Neuronal stem cell (in vitro differentiated cells): Measurements from ENCODE around the gene KCNS3.

Experiments
- DNase-seq: peaks from one replicate; pipeline ENCODE4 v3.0.0-alpha.2; 2013; ENCODE audit warnings: low spot score
- H2AFZ ChIP-seq: one replicate; pipeline ENCODE4 v1.6.1; 2013; ENCODE audit warnings: mild to moderate bottlenecking, low read length, inconsistent platforms
- H2AK5ac ChIP-seq: 2 replicates; pipeline ENCODE4 v1.6.1; 2013; ENCODE audit warnings: low read depth, mild to moderate bottlenecking, inconsistent platforms, low read length, moderate library complexity, mixed read lengths
- H2BK120ac ChIP-seq: 2 replicates; pipeline ENCODE4 v1.6.1; 2013; ENCODE audit warnings: low read depth, mild to moderate bottlenecking, inconsistent platforms, low read length, moderate library complexity, mixed read lengths
- H2BK12ac ChIP-seq: one replicate; pipeline ENCODE4 v1.6.1; 2013; ENCODE audit warnings: low read length, inconsistent platforms
- H2BK15ac ChIP-seq: 2 replicates; pipeline ENCODE4 v1.6.1; 2013; ENCODE audit warnings: mild to moderate bottlenecking, low read length, inconsistent platforms, mixed read lengths
- H2BK5ac ChIP-seq: one replicate; pipeline ENCODE4 v1.6.1; 2013; ENCODE audit warnings: inconsistent platforms, mild to moderate bottlenecking, low read length, moderate library complexity
- H3K14ac ChIP-seq: one replicate; pipeline ENCODE4 v1.6.1; 2013; ENCODE audit warnings: low read length, inconsistent platforms
- H3K18ac ChIP-seq: 2 replicates; pipeline ENCODE4 v1.6.1; 2013; ENCODE audit warnings: low read length, inconsistent platforms
- H3K23ac ChIP-seq: 2 replicates; pipeline ENCODE4 v1.6.1; 2013; ENCODE audit warnings: low read depth, mild to moderate bottlenecking, mixed read lengths, low read length, inconsistent platforms; ENCODE audit not compliant: poor library complexity
- H3K27ac ChIP-seq: replicated peaks from 3 replicates; pipeline ENCODE4 v1.5.1; 2013; ENCODE audit warnings: low read length, inconsistent platforms
- H3K27me3 ChIP-seq, 3 experiments: 2 replicates each; pipeline ENCODE4 v1.6.1; 2013; ENCODE audit warnings: low read length in 3 of 3, mild to moderate bottlenecking in 2 of 3, inconsistent platforms in 1 of 3, low read depth in 1 of 3, mixed read lengths in 1 of 3, moderate library complexity in 1 of 3; ENCODE audit not compliant: control insufficient read depth in 3 of 3, insufficient read depth in 3 of 3
- H3K36me3 ChIP-seq, 2 donors: replicated peaks in 1 of 2; 2 replicates each; pipeline ENCODE4 v1.6.1; 2013; ENCODE audit warnings: low read length in 2 of 2; ENCODE audit not compliant: control insufficient read depth in 2 of 2, insufficient read depth in 2 of 2
- H3K4ac ChIP-seq: 2 replicates; pipeline ENCODE4 v1.6.1; 2013; ENCODE audit warnings: inconsistent platforms, mild to moderate bottlenecking, low read length, moderate library complexity
- H3K4me1 ChIP-seq, 2 donors: 1 replicate in 1 of 2; 2 replicates in 1 of 2; pipeline ENCODE4 v1.6.1; 2013; ENCODE audit warnings: low read length in 2 of 2, low read depth in 1 of 2; ENCODE audit not compliant: control insufficient read depth in 2 of 2, insufficient read depth in 1 of 2
- H3K4me2 ChIP-seq: one replicate; pipeline ENCODE4 v1.6.1; 2013; ENCODE audit warnings: mild to moderate bottlenecking, low read length, inconsistent platforms; ENCODE audit not compliant: insufficient read depth, poor library complexity, severe bottlenecking
- H3K4me3 ChIP-seq, 2 donors: 2 replicates each; pipeline ENCODE4 v1.5.1; 2013; ENCODE audit warnings: low read length in 2 of 2, mild to moderate bottlenecking in 2 of 2, inconsistent platforms in 1 of 2, moderate library complexity in 1 of 2
- H3K79me1 ChIP-seq: one replicate; pipeline ENCODE4 v1.6.1; 2013; ENCODE audit warnings: low read depth, mild to moderate bottlenecking, inconsistent platforms, low read length, moderate library complexity
- H3K9ac ChIP-seq: one replicate; pipeline ENCODE4 v1.6.1; 2013; ENCODE audit warnings: mild to moderate bottlenecking, low read depth, low read length, inconsistent platforms; ENCODE audit not compliant: poor library complexity
- H3K9me3 ChIP-seq, 2 donors: replicated peaks in 1 of 2; 2 replicates each; pipeline versions ENCODE3 to v1.6.1; 2013; ENCODE audit warnings: low read length in 2 of 2, mild to moderate bottlenecking in 2 of 2, inconsistent platforms in 1 of 2, low read depth in 1 of 2, mixed read lengths in 1 of 2, moderate library complexity in 1 of 2; ENCODE audit not compliant: control insufficient read depth in 2 of 2, insufficient read depth in 1 of 2
- H4K8ac ChIP-seq: one replicate; pipeline ENCODE4 v1.6.1; 2013; ENCODE audit warnings: low read depth, mild to moderate bottlenecking, inconsistent platforms, low read length, moderate library complexity
- H4K91ac ChIP-seq: one replicate; pipeline ENCODE4 v1.6.1; 2013; ENCODE audit warnings: low read length, low read depth, mild to moderate bottlenecking, inconsistent platforms; ENCODE audit not compliant: poor library complexity
- WGBS, 2 donors: extraction: QIAGEN DNeasy Blood & Tissue Kit; methylation state at CpG; one replicate each; pipeline ENCODE4 v1.1.7; 2013; ENCODE audit warnings: missing lambda C conversion rate in 2 of 2, mixed read lengths in 1 of 2; ENCODE audit not compliant: insufficient read length in 2 of 2, insufficient replicate concordance in 1 of 2; ENCODE audit errors: extremely low coverage in 2 of 2; 5-methylcytosine and 5-hydroxymethylcytosine counted together

The KCNS3 gene

DNA sequence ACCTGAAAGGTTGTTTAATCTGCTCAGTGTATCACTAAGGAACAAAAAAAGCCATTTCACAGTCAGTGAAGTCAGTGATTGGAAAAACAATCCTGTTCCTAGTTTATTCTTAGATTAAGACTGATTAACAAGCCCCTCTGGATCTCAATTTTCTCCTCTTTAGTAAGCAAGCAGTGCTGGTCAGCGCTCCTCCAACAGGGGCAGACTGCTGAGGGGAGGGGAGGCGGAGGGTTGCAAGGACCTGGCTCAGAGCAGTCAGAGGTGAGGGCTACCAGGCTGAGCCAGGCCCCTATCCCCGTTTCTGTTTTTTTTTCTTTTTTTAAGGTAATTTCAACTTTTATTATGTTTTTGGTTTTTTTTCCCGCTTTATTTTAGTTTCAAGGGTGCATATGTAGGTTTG lies 24.7 kb upstream of the KCNS3 start:
- Histone ChIP-seq H3K79me1 (no peaks in the 10 kb centered on the region), H3K9ac (no peak overlapping the region), H2AK5ac (no peak overlapping the region), H4K91ac (no peak overlapping the region), H2BK5ac (no peak overlapping the region), H3K27me3 (no peaks in the 10 kb centered on the region), H3K4me2 (no peak overlapping the region), H3K4ac (no peak overlapping the region), H3K4me1 (peaks cover 0 to 3% of the 10 kb centered on the region in 2 donors), H3K23ac (no peak overlapping the region), H3K4me3 (no peak overlapping the region), H3K14ac (no peak overlapping the region), H4K8ac (no peak overlapping the region), H3K27ac (no peak overlapping the region), H3K18ac (no peak overlapping the region), H2BK12ac (no peak overlapping the region), H2AFZ (no peak overlapping the region), H3K9me3 (no peaks in the 10 kb centered on the region), H2BK120ac (no peak overlapping the region), H2BK15ac (no peak overlapping the region), H3K36me3 (no peaks in the 10 kb centered on the region)
- WGBS, 2 donors, result no CpG with 5 or more reads among the region's 4 CpGs
- DNase-seq, result no peak

DNA sequence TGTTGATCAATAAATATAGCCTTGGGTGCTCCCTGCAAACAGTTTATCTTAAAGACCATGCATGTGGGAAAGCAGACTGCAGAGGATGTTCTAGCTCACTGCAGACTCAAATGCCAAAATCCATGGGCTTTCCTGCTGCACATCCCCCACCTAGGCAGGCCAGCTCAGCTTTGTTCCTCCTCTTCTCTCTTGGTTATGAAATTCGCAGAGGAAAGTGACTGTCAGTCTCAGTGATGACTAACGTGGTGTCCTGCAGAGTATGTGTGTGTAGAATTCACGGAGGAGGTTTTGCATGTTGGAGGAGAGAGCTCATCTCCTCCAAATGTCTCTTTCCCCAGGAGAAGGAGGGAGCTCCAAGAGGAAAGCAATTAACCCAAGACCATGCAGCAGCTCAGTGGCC lies 21.4 kb upstream of the KCNS3 start:
- H2BK12ac ChIP-seq, result no peak overlapping the region
- no peak overlapping the region for H2BK15ac ChIP-seq
- H3K14ac ChIP-seq, result no peak overlapping the region
- H2AFZ ChIP-seq, result no peak overlapping the region
- no peak overlapping the region for H3K4me2 ChIP-seq
- H3K27me3 ChIP-seq, result no peaks in the 10 kb centered on the region
- no peak overlapping the region for H3K27ac ChIP-seq
- no peaks in the 10 kb centered on the region for H3K4me1 ChIP-seq
- H4K91ac ChIP-seq, result no peak overlapping the region
- H3K23ac ChIP-seq, result no peak overlapping the region
- no peak for DNase-seq
- no peak overlapping the region for H2BK5ac ChIP-seq
- H2AK5ac ChIP-seq, result no peak overlapping the region
- no peak overlapping the region for H3K9ac ChIP-seq
- no peaks in the 10 kb centered on the region for H3K79me1 ChIP-seq
- no peak overlapping the region for H3K4me3 ChIP-seq
- no peaks in the 10 kb centered on the region for H3K9me3 ChIP-seq
- H2BK120ac ChIP-seq, result no peak overlapping the region
- H3K36me3 ChIP-seq, result no peaks in the 10 kb centered on the region
- no peak overlapping the region for H3K18ac ChIP-seq
- H3K4ac ChIP-seq, result no peak overlapping the region
- no peak overlapping the region for H4K8ac ChIP-seq
- WGBS, 2 donors, result no CpG with 5 or more reads among the region's 3 CpGs

DNA sequence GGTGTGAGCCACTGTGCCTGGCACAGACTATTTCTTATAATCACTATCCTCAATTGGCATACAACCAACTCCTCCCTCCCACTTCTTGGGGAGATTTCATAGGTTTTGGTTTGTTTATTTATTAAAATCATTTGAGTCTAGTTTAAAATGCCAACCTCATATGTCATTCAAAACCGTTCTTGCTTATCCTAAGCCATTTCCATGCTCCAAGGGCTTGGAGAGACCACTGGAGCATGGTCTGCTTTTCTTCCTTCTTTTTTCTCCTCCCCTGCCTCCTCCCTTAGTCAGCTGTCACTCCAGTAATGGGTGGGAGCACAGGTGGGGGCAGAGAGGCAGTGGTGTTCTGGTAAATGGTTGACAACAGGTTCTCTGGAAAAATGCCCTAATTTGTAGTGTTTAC lies 20.4 kb upstream of the KCNS3 start:
- no peak overlapping the region for H3K9ac ChIP-seq
- no peak overlapping the region for H3K14ac ChIP-seq
- no peak overlapping the region for H3K4ac ChIP-seq
- no peaks in the 10 kb centered on the region for H3K27me3 ChIP-seq
- H4K91ac ChIP-seq, result no peak overlapping the region
- no peaks in the 10 kb centered on the region for H3K79me1 ChIP-seq
- no peaks in the 10 kb centered on the region for H3K4me1 ChIP-seq
- H3K4me3 ChIP-seq, result no peak overlapping the region
- H3K9me3 ChIP-seq, result no peaks in the 10 kb centered on the region
- H2BK15ac ChIP-seq, result no peak overlapping the region
- no peak overlapping the region for H2BK12ac ChIP-seq
- no peak overlapping the region for H3K18ac ChIP-seq
- H3K36me3 ChIP-seq, result no peaks in the 10 kb centered on the region
- no peak overlapping the region for H2AK5ac ChIP-seq
- H3K27ac ChIP-seq, result no peak overlapping the region
- H4K8ac ChIP-seq, result no peak overlapping the region
- H2BK120ac ChIP-seq, result no peak overlapping the region
- WGBS, 2 donors, result no CpG with 5 or more reads among the region's 1 CpG
- no peak overlapping the region for H3K4me2 ChIP-seq
- H2BK5ac ChIP-seq, result no peak overlapping the region
- DNase-seq, result no peak
- H3K23ac ChIP-seq, result no peak overlapping the region
- H2AFZ ChIP-seq, result no peak overlapping the region

DNA sequence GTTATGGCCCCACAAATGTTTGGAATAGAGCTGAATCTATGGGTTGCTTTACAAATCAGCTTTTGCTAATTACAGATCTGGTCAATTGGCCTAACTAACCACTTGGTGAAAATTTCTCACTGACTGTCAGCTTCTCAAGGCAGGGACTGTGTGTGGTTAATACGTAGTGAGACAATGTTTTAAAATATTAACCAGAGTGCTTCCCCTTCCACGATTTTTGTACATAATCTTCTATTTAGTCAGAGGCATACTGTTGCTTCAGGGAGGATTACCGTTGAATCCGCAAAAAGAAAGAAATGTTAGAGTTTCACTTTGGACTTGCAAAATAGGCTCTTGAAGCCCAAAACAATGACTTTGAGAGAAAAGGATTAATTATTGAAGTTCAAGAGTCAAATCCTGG lies 14.9 kb upstream of the KCNS3 start:
- Histone ChIP-seq H3K4me2 (no peak overlapping the region), H3K23ac (no peak overlapping the region), H3K27me3 (no peaks in the 10 kb centered on the region), H3K36me3 (no peaks in the 10 kb centered on the region), H3K9me3 (no peaks in the 10 kb centered on the region), H3K4me1 (peaks cover 0 to 1% of the 10 kb centered on the region in 2 donors), H2BK5ac (no peak overlapping the region), H2BK120ac (no peak overlapping the region), H2AK5ac (no peak overlapping the region), H3K4ac (no peak overlapping the region), H3K27ac (no peak overlapping the region), H2BK15ac (no peak overlapping the region), H3K79me1 (no peaks in the 10 kb centered on the region), H2AFZ (no peak overlapping the region), H3K4me3 (no peak overlapping the region), H3K18ac (no peak overlapping the region), H3K9ac (no peak overlapping the region), H4K91ac (no peak overlapping the region), H3K14ac (no peak overlapping the region), H2BK12ac (no peak overlapping the region), H4K8ac (no peak overlapping the region)
- WGBS, 2 donors, result no CpG with 5 or more reads among the region's 4 CpGs
- DNase-seq, result no peak
